Endothelial cell of umbilical vein (primary cell): ENCODE measurements around the gene BRAT1. TPM values are rescaled to one million over a fixed set of nuclear protein-coding genes. Genes with fewer than 3 reads are reported as not detected.

Experiments used
- BruUV-seq: library from RNA; stranded (reverse); fragments of 400-500 nt; replicated peaks from 2 replicates; lab custom pipeline; 2021; lab: Mats Ljungman, UMichigan
- CTCF ChIA-PET: fragments of 300-600, 350-600 bp; sonication (Branson Sonifier 250); formaldehyde crosslinking; loops from one replicate; lab custom pipeline; 2021; ENCODE audit warnings: antibody characterized with exemption, inconsistent platforms; lab: Charles Lee
- POLR2A ChIA-PET: fragments of 300-600, 350-600 bp; sonication (Branson Sonifier 250); formaldehyde crosslinking; loops from one replicate; lab custom pipeline; 2021; ENCODE audit warnings: antibody characterized with exemption, inconsistent platforms; lab: Charles Lee
- DNase-seq: peaks from one replicate; pipeline ENCODE4 v3.0.0-alpha.2; 2011; ENCODE audit warnings: low read depth, low spot score
- FAIRE-seq: peaks from 2 replicates; lab custom pipeline; 2011; peaks lifted over from hg19 to GRCh38; lab: Jason Lieb, UNC
- H2AFZ ChIP-seq: 2 replicates; pipeline ENCODE4 v1.6.0; 2012; ENCODE audit warnings: low read depth, low read length, control low read depth, inconsistent platforms
- H3K27ac ChIP-seq: 2 replicates; pipeline ENCODE4 v1.5.1; 2011; ENCODE audit warnings: low read depth, mild to moderate bottlenecking, control low read depth, low read length, moderate library complexity; ENCODE audit not compliant: insufficient read depth
- H3K27me3 ChIP-seq, 2 experiments: 2 replicates each; pipeline versions ENCODE4 v1.6.0 to v1.6.1; 2011; ENCODE audit warnings: low read length in 2 of 2, mixed read lengths in 1 of 2; ENCODE audit not compliant: control insufficient read depth in 2 of 2, insufficient read depth in 2 of 2
- H3K36me3 ChIP-seq, 2 experiments: 2 replicates in 1 of 2; 3 replicates in 1 of 2; pipeline ENCODE4 v1.5.1; 2011; ENCODE audit warnings: low read length in 2 of 2, mild to moderate bottlenecking in 1 of 2, moderate library complexity in 1 of 2; ENCODE audit not compliant: control insufficient read depth in 2 of 2, insufficient read depth in 2 of 2; ENCODE audit errors: extremely low read depth in 1 of 2
- H3K4me1 ChIP-seq: 3 replicates; pipeline ENCODE4 v1.5.1; 2011; ENCODE audit warnings: mild to moderate bottlenecking, low read length; ENCODE audit not compliant: control insufficient read depth, insufficient read depth; ENCODE audit errors: extremely low read depth
- H3K4me2 ChIP-seq: 2 replicates; pipeline ENCODE4 v1.6.1; 2011; ENCODE audit warnings: low read length, control low read depth, mixed read lengths; ENCODE audit not compliant: insufficient read depth
- H3K4me3 ChIP-seq, 3 experiments: fragments of 200-600 bp in 1 of 3; sonication (generic), shearing (Covaris generic) in 1 of 3; replicated peaks in 1 of 3; 2 replicates each; pipeline ENCODE4 v1.5.1; 2011 to 2016; ENCODE audit warnings: control low read depth in 3 of 3, low read length in 3 of 3, mild to moderate bottlenecking in 2 of 3, inconsistent platforms in 1 of 3, low read depth in 1 of 3, moderate library complexity in 1 of 3; ENCODE audit not compliant: insufficient read depth in 1 of 3
- H3K79me2 ChIP-seq: 2 replicates; pipeline ENCODE4 v1.6.0; 2012; ENCODE audit warnings: low read length, inconsistent platforms; ENCODE audit not compliant: control insufficient read depth, insufficient read depth
- H3K9ac ChIP-seq: replicated peaks from 2 replicates; pipeline ENCODE3; 2011; ENCODE audit warnings: low read length, control low read depth; ENCODE audit not compliant: insufficient read depth; ENCODE audit errors: extremely low read depth
- H3K9me1 ChIP-seq: replicated peaks from 3 replicates; pipeline ENCODE4 v1.6.0; 2011; ENCODE audit warnings: mild to moderate bottlenecking, low read length; ENCODE audit not compliant: control insufficient read depth, insufficient read depth; ENCODE audit errors: extremely low read depth
- H3K9me3 ChIP-seq: replicated peaks from 2 replicates; pipeline ENCODE4 v1.5.1; 2012; ENCODE audit warnings: low read length, inconsistent platforms; ENCODE audit not compliant: control insufficient read depth, insufficient read depth
- H4K20me1 ChIP-seq: replicated peaks from 2 replicates; pipeline ENCODE3; 2011; ENCODE audit warnings: mild to moderate bottlenecking, low read length; ENCODE audit not compliant: control insufficient read depth, insufficient read depth; ENCODE audit errors: extremely low read depth
- EZH2 ChIP-seq: IDR thresholded peaks from 2 replicates; pipeline ENCODE4 v1.6.1; 2012; ENCODE audit warnings: borderline replicate concordance, low read depth, mild to moderate bottlenecking, moderate library complexity, low read length, inconsistent platforms; ENCODE audit not compliant: severe bottlenecking
- FOS ChIP-seq: IDR thresholded peaks from 2 replicates; pipeline ENCODE4 v1.6.1; 2011; ENCODE audit warnings: mild to moderate bottlenecking, low read length, moderate library complexity, borderline replicate concordance; ENCODE audit not compliant: insufficient read depth
- GATA2 ChIP-seq: IDR thresholded peaks from 2 replicates; pipeline ENCODE4 v1.7.0; 2011; ENCODE audit warnings: low read depth, mild to moderate bottlenecking, moderate library complexity, mixed read lengths, low read length; ENCODE audit not compliant: insufficient read length, insufficient read depth
- JUN ChIP-seq: IDR thresholded peaks from 2 replicates; pipeline ENCODE4 v1.6.1; 2011; ENCODE audit warnings: borderline replicate concordance, low read depth; ENCODE audit not compliant: insufficient read length, insufficient read depth
- MAX ChIP-seq: IDR thresholded peaks from 2 replicates; pipeline ENCODE4 v1.6.1; 2011; ENCODE audit not compliant: insufficient read depth, insufficient read length
- MYC ChIP-seq: IDR thresholded peaks from one replicate; pipeline ENCODE4 v1.6.1; 2011; ENCODE audit warnings: mild to moderate bottlenecking, low read depth, low read length
- POLR2A ChIP-seq: IDR thresholded peaks from 2 replicates; pipeline ENCODE4 v1.6.1; 2012; ENCODE audit warnings: low read depth, mild to moderate bottlenecking, control low read depth, low read length
- POLR2AphosphoS5 ChIP-seq: IDR thresholded peaks from 2 replicates; pipeline ENCODE4 v1.6.1; 2012; ENCODE audit warnings: low read depth, mild to moderate bottlenecking, control low read depth, low read length, moderate library complexity; ENCODE audit not compliant: insufficient read depth
- dilution Hi-C: fragments of 300-500 bp; cut with MboI; formaldehyde crosslinking; loops from one replicate; pipeline ENCODE4 v1.15.0; 2019; ENCODE audit warnings: low sequenced_read_pairs; ENCODE audit not compliant: extremely low pct_ligation_motif_present
- intact Hi-C: fragments of 100-400 bp; cut with micrococcal nuclease; formaldehyde crosslinking; loops from one replicate; pipeline ENCODE4 v1.10.0; 2022
- polyA plus RNA-seq, 4 experiments: library from polyadenylated mRNA; depleted of rRNA in 3 of 4; stranded (reverse) in 3 of 4; unstranded in 1 of 4; fragments of >200 nt; gene quantifications; 2 replicates each; pipeline versions ENCODE4 v1.2.1 to v1.2.3, GENCODE V29; 2011 to 2012; ENCODE audit warnings: missing spikeins in 1 of 4
- total RNA-seq: library from RNA; stranded (reverse); gene quantifications from 2 replicates; pipeline ENCODE4 v1.2.3, GENCODE V29; 2021
- TF ChIP-seq, protein P1 (sequence below), 2 donors: IDR thresholded peaks; 1 replicate in 1 of 2; 2 replicates in 1 of 2; pipeline ENCODE4 v1.5.1; 2011; ENCODE audit warnings: low read length in 2 of 2, mild to moderate bottlenecking in 2 of 2, moderate library complexity in 2 of 2, control low read depth in 1 of 2, inconsistent platforms in 1 of 2, low read depth in 1 of 2; ENCODE audit not compliant: insufficient read depth in 1 of 2; ENCODE audit errors: extremely low read depth in 1 of 2

Gene BRAT1
- total and polyA plus RNA-seq, 2 donors (not counting 3 experiments of a cell fraction or from before 2014, with no cell fraction given): 31.1 to 31.6 TPM

GRCh38 chr7:2524808-2525657 is 30.3 kb downstream of the BRAT1 start:
- intact Hi-C loops: loop anchor here (5.0 to 10.0 kb wide), 2 partner anchors 117 to 120 kb away; partner anchors contain the start of gene CHST12
- DNase-seq (no peak), FAIRE-seq (no peak)
- Histone ChIP-seq H3K27ac (no peak overlapping the region), H3K36me3 (no peaks in the 10 kb centered on the region), H3K9me3 (no peaks in the 10 kb centered on the region), H3K4me3 (no peak overlapping the region), H4K20me1 (no peaks in the 10 kb centered on the region), H3K79me2 (no peaks in the 10 kb centered on the region), H3K4me1 (peaks cover 57% of the 10 kb centered on the region), H3K9ac (no peak overlapping the region), H3K4me2 (no peak overlapping the region), H3K27me3 (no peaks in the 10 kb centered on the region), H3K9me1 (no peaks in the 10 kb centered on the region), H2AFZ (no peak overlapping the region)
- CTCF ChIA-PET: interaction anchor here (1.4 kb wide), 2 partner anchors 56 to 65 kb away, joined by 3 to 4 read pairs; no protein-coding TSS in a partner anchor
- dilution Hi-C loops: no loop called here
- POLR2A ChIA-PET: no interaction called here
- no peak for TF ChIP-seq MAX
- TF ChIP-seq JUN: no peak
- no peak for TF ChIP-seq POLR2A
- no peak for TF ChIP-seq GATA2
- no peak for TF ChIP-seq POLR2AphosphoS5
- no peak for TF ChIP-seq MYC
- TF ChIP-seq, protein P1, sequence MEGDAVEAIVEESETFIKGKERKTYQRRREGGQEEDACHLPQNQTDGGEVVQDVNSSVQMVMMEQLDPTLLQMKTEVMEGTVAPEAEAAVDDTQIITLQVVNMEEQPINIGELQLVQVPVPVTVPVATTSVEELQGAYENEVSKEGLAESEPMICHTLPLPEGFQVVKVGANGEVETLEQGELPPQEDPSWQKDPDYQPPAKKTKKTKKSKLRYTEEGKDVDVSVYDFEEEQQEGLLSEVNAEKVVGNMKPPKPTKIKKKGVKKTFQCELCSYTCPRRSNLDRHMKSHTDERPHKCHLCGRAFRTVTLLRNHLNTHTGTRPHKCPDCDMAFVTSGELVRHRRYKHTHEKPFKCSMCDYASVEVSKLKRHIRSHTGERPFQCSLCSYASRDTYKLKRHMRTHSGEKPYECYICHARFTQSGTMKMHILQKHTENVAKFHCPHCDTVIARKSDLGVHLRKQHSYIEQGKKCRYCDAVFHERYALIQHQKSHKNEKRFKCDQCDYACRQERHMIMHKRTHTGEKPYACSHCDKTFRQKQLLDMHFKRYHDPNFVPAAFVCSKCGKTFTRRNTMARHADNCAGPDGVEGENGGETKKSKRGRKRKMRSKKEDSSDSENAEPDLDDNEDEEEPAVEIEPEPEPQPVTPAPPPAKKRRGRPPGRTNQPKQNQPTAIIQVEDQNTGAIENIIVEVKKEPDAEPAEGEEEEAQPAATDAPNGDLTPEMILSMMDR (IDR thresholded peaks at IDR 0.05; ENCODE audit: extremely low read depth in 1 of 2, insufficient read depth in 1 of 2, low read depth in 1 of 2, low read length in 2 of 2): no peak
- no peak for TF ChIP-seq FOS
- no peak for TF ChIP-seq EZH2
- BruUV-seq: no TSS peak
